RWPE1 (cell line): ENCODE measurements around the gene DGKD.

ENCODE experiments used
- CTCF ChIA-PET: fragments of 350-600 bp; sonication (Branson Sonifier 250); formaldehyde crosslinking; extraction: SDS; loops from one replicate; lab custom pipeline; 2021; lab: Yijun Ruan, JAX
- POLR2A ChIA-PET: fragments of 400-600 bp; formaldehyde crosslinking; extraction: SDS; loops from one replicate; lab custom pipeline; 2020; ENCODE audit warnings: antibody characterized with exemption; ENCODE audit not compliant: low non-redundant PET; lab: Yijun Ruan, JAX
- DNase-seq: peaks from one replicate; pipeline ENCODE4 v3.0.0; 2012; ENCODE audit warnings: low spot score
- H3K27ac ChIP-seq: fragments of 450-650 bp; 2 replicates; pipeline ENCODE4 v1.5.1; 2017
- CTCF ChIP-seq: fragments of 450-650 bp; conservative IDR thresholded peaks from 2 replicates; pipeline ENCODE4 v1.5.1; 2017; ENCODE audit warnings: low read depth, mild to moderate bottlenecking

Gene DGKD

DNA sequence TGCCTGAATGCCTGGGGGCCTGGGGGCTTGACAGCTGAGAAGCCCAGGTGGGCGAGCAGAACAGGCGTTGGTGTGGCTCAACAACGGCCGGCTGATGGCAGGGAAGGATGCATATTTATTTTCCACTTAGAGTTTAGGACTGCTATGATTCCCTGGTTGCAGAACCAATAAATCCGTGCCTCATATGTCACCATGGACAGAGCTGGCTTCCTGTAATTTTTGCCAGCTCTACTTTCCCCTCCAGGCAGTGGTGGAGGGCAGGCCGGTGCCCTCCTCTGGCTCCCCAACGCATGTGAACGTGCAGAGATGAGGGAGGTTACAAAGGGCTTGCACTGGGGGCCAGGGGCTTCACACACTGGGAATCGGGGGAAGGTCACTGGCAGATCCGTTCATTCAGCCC lies 28.5 kb upstream of the DGKD start:
- DNase-seq: no peak
- H3K27ac ChIP-seq: no peak overlapping the region
- TF ChIP-seq CTCF: no peak
- ChIA-PET CTCF (no interaction called here), POLR2A (no interaction called here)

GRCh38 chr2:233326500-233326899 lies 27.8 kb upstream of the DGKD start:
- no peak for DNase-seq
- H3K27ac ChIP-seq: no peak overlapping the region
- ChIA-PET POLR2A (no interaction called here), CTCF (no interaction called here)
- no peak for TF ChIP-seq CTCF

DNA sequence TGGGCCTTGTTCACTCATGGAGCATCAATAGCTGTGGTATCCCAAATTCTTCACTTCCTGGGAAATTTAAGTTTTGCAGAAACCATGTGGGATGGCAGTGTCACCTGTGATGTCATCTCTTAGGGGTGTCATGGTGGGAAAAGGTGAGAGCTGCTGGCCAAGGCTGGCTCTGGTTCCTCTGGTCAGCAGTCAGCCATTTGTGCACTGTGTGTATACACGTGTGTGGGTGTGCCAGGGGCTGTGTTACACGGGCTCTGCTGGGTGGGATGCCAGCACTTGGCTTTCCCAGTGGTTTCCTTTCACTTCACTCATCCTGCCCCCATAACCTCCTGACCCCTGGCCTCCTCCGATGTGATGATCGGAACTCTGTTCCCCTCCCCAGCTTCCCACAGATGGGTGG lies 25.4 kb upstream of the DGKD start:
- DNase-seq: no peak
- no peak overlapping the region for H3K27ac ChIP-seq
- TF ChIP-seq CTCF: no peak
- ChIA-PET CTCF (no interaction called here), POLR2A (no interaction called here)

DNA sequence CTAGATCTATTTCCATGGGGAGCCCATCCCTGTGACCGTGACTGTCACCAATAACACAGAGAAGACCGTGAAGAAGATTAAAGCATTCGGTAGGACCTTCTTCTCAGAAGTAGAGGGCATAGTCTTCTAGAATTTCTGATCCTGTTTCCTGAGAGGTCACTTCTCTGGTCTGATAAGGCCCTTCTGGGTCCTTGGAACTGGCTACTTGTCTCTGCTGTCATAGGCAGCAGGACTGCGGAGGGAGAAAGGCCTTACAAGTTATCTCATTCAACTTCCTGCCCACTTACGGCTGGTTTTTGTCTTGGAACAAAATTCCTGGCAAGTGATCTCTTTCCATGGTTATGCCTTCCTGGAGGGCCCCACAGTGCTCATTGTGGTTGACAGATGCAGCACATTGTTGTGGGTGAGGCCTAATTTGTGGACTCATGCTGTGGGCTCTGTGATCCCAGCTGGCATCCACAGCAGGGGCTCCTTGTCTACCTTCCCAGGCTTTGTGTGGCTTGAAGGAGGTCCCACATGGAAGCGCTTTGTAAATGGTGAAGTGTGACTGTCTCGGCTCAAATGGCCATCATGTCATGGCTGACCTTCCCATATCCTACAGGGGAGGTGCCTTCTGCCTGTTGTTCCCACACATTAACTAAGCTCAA lies 24.7 kb upstream of the DGKD start:
- no peak for DNase-seq
- POLR2A ChIA-PET: no interaction called here
- CTCF ChIA-PET: no interaction called here
- no peak for TF ChIP-seq CTCF
- H3K27ac ChIP-seq: no peak overlapping the region

DNA sequence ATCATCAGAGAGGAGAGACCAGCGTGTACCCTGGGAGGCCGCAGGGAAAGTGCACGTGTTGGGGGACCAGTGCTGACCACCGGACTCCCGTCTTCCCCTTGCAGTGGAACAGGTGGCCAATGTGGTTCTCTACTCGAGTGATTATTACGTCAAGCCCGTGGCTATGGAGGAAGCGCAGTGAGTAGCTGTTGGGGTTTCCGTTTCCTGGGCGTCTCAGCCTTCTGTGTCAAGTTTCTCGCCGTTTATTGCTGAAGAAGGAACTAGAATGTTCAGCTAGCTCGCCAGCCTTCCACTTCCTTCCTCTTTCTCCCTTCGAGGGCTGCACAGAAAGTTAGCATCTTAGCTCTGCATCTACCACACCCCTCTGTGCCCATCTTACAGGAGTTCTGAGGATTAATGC lies 22.8 kb upstream of the DGKD start:
- TF ChIP-seq CTCF: no peak
- ChIA-PET CTCF (interaction anchor here (0.6 to 0.8 kb wide), 2 partner anchors 112 to 1667 kb away, joined by 3 read pairs; no protein-coding TSS in a partner anchor), POLR2A (no interaction called here)
- H3K27ac ChIP-seq: no peak overlapping the region
- no peak for DNase-seq

- TF ChIP-seq CTCF: no peak
- H3K27ac ChIP-seq: no peak overlapping the region
- POLR2A ChIA-PET: no interaction called here
- CTCF ChIA-PET: interaction anchor here (0.7 to 0.8 kb wide), 2 partner anchors 111 to 636 kb away, joined by 3 read pairs; no protein-coding TSS in a partner anchor
- DNase-seq: no peak
Observed at GRCh38 chr2:233332125-233332524, 22.2 kb upstream of the DGKD start.
